Measurements from ENCODE around the gene SLC25A1. TPM values are rescaled to one million over a fixed set of nuclear protein-coding genes. Genes with fewer than 3 reads are reported as not detected.

SLC25A1 gene
- total and polyA plus RNA-seq, 2 experiments from 2014 or later, result 141 to 242 TPM

DNA sequence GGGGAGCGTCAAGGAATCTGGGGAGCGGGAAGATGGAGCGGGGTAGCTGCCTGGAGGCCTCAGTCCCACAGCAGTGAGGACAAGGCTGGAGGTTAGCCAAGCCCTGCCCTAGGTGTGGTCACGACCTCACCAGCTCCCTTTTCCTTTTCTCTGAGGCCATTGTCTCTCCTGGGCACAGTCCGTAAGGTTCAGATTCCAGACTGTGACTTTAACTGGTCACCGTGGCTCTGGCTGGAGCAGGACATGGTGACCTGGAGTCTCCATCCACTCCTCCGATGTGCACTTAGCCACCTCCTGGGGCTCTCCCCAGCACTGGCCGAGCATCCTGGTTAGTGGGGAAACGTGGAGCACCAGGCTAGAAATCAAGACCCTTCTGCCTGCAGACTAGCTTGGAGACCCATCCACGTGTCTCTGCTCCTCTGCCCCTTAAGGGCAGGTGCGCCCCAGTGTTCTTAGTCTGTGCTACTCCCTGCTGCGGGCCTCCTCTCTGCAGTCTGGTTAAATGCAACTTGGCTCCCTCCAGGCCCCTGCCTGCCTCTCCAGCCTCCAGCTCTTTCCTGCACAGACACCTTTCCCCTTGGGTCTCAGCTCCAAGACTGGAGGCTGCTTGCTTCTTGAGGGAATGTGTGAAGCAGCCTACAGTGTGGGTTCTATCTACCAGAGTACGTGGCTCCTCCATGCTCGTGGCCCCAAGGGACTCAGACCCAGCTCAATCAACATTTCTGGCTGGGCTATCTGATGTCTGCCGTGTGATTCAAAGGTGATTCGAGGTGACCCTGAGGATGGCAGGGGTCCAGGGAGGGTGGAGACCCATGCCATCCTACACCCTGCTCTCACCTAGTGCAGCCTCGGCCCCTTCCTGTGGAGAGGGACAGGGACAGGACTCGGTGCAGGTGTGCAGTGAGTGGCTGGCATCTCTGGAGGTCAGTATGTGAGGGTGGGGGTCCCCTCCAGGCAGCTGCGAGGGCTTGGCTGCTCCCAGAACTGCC, 5.2 kb downstream of the SLC25A1 start:
- Mint-ChIP-seq H3K27me3 (ENCODE audit: insufficient read depth, low read depth, poor library complexity) (peaks cover 62% of the 10 kb centered on the region), H3K27ac (peak overlapping the region; percentile 91; the same call in 1 of the 2 replicates), H3K4me1 (peaks cover 51% of the 10 kb centered on the region), H3K36me3 (ENCODE audit: low read depth) (peaks cover 16% of the 10 kb centered on the region; the same call in 2 of the 3 replicates), H3K4me3 (peak overlapping the region; percentile 94), H3K9me3 (no peaks in the 10 kb centered on the region; the same call in 2 of the 3 replicates)
- Histone ChIP-seq H3K27ac (ENCODE audit: low read depth) (peak overlapping the region; percentile 88), H3K9me2 (ENCODE audit: insufficient read depth) (no peaks in the 10 kb centered on the region), H4K20me1 (replicated peaks; ENCODE audit: insufficient read depth) (peaks cover 7% of the 10 kb centered on the region), H3K36me3 (ENCODE audit: insufficient read depth) (no peaks in the 10 kb centered on the region), H3K4me1 (ENCODE audit: insufficient read depth) (peaks cover 40% of the 10 kb centered on the region), H3F3A (replicated peaks; ENCODE audit: low read depth) (peaks cover 31% of the 10 kb centered on the region), H2AFZ (no peak overlapping the region), H3K4me3 (peak overlapping the region; percentile 98; the same call in 1 of the 2 replicates), H3K4me2 (peak overlapping the region; percentile 100), H3K79me2 (replicated peaks; ENCODE audit: insufficient read depth) (peaks cover 32% of the 10 kb centered on the region), H3K27me3 (ENCODE audit: insufficient read depth) (peaks cover 29% of the 10 kb centered on the region)
- DNase-seq (ENCODE audit: low spot score), result no peak
- TF ChIP-seq ZNF114 (CRISPR knock-in tag; IDR thresholded peaks at IDR 0.05) (no peak), NANOG (IDR thresholded peaks at IDR 0.05; ENCODE audit: borderline replicate concordance) (no peak), EZH2 (IDR thresholded peaks at IDR 0.05; ENCODE audit: low read depth, unreplicated experiment) (no peak), STAT1 (IDR thresholded peaks at IDR 0.05; ENCODE audit: unreplicated experiment) (no peak)
- no peak for ATAC-seq

DNA sequence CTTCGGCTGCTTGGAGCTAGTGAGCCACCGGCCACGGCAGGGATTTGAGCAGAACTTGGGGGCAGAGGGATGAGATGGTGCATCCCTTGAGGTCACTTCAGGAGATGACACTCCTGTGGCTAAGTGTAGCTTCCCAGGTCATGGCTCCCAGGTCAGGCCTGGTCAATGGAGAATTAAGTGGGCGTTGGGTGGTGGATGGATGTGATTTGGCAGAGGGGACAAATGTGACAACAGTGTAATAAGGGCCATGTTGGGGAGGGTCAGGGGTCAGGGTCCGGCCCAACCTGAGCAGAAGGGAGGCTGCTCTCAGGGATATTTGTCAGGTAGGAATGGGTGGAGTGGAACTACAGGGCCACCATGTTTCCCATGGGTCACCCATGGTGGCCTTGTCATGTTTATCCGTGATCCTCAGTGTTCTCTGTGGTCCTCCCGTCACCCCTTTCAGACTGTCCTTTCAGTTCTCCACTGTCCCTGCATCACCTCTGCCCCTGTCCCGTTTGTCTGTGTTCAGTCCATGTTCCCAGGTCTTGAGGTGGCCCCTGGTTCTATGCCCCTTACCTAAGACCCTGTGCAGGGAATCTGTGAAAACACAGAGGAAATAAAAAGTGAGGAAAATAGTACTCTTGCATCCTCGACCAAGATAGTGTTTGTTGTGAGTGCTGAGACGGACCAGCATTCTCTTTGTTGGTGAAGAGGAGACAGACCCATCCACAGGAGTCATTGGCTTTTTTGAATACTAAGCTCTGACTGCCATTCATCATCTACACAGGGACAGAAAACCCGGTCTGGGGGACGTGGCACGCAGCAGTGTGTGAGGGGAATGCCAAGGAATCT, 6.1 kb downstream of the SLC25A1 start:
- Histone ChIP-seq H3K4me2 (peak overlapping the region; percentile 100), H3K27ac (ENCODE audit: low read depth) (peak overlapping the region; percentile 74; the same call in 1 of the 2 replicates), H3K4me3 (peak overlapping the region; percentile 98), H3K36me3 (ENCODE audit: insufficient read depth) (no peaks in the 10 kb centered on the region), H3K4me1 (ENCODE audit: insufficient read depth) (peaks cover 39% of the 10 kb centered on the region), H3K79me2 (replicated peaks; ENCODE audit: insufficient read depth) (peaks cover 28% of the 10 kb centered on the region), H3F3A (replicated peaks; ENCODE audit: low read depth) (peaks cover 31% of the 10 kb centered on the region), H3K27me3 (ENCODE audit: insufficient read depth) (peaks cover 38% of the 10 kb centered on the region), H3K9me2 (ENCODE audit: insufficient read depth) (no peaks in the 10 kb centered on the region), H4K20me1 (replicated peaks; ENCODE audit: insufficient read depth) (peaks cover 7% of the 10 kb centered on the region), H2AFZ (no peak overlapping the region)
- Mint-ChIP-seq H3K36me3 (ENCODE audit: low read depth) (peaks cover 16% of the 10 kb centered on the region; the same call in 2 of the 3 replicates), H3K27me3 (ENCODE audit: insufficient read depth, low read depth, poor library complexity) (peaks cover 71% of the 10 kb centered on the region), H3K9me3 (no peaks in the 10 kb centered on the region; the same call in 1 of the 3 replicates), H3K4me1 (peaks cover 51% of the 10 kb centered on the region), H3K27ac (peak overlapping the region; percentile 91), H3K4me3 (peak overlapping the region; percentile 94)
- no peak for ATAC-seq
- no peak for DNase-seq (ENCODE audit: low spot score)
- TF ChIP-seq, protein P1, sequence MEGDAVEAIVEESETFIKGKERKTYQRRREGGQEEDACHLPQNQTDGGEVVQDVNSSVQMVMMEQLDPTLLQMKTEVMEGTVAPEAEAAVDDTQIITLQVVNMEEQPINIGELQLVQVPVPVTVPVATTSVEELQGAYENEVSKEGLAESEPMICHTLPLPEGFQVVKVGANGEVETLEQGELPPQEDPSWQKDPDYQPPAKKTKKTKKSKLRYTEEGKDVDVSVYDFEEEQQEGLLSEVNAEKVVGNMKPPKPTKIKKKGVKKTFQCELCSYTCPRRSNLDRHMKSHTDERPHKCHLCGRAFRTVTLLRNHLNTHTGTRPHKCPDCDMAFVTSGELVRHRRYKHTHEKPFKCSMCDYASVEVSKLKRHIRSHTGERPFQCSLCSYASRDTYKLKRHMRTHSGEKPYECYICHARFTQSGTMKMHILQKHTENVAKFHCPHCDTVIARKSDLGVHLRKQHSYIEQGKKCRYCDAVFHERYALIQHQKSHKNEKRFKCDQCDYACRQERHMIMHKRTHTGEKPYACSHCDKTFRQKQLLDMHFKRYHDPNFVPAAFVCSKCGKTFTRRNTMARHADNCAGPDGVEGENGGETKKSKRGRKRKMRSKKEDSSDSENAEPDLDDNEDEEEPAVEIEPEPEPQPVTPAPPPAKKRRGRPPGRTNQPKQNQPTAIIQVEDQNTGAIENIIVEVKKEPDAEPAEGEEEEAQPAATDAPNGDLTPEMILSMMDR (conservative IDR thresholded peaks at IDR 0.05; ENCODE audit: low read depth in 2 of 2), result no peak
- no peak for TF ChIP-seq JUNB (IDR thresholded peaks at IDR 0.05; ENCODE audit: unreplicated experiment)
- no peak for TF ChIP-seq ZNF114 (CRISPR knock-in tag; IDR thresholded peaks at IDR 0.05)
- no peak for TF ChIP-seq EZH2phosphoT487 (IDR thresholded peaks at IDR 0.05; ENCODE audit: unreplicated experiment)
- TF ChIP-seq STAT1 (IDR thresholded peaks at IDR 0.05; ENCODE audit: unreplicated experiment), result no peak
- TF ChIP-seq EZH2 (IDR thresholded peaks at IDR 0.05; ENCODE audit: low read depth, unreplicated experiment), result no peak
- TF ChIP-seq POLR2AphosphoS5 (IDR thresholded peaks at IDR 0.05; ENCODE audit: low read depth), result no peak
- TF ChIP-seq ZNF331 (CRISPR knock-in tag; IDR thresholded peaks at IDR 0.05; ENCODE audit: low read depth), result no peak
- TF ChIP-seq, protein P2, sequence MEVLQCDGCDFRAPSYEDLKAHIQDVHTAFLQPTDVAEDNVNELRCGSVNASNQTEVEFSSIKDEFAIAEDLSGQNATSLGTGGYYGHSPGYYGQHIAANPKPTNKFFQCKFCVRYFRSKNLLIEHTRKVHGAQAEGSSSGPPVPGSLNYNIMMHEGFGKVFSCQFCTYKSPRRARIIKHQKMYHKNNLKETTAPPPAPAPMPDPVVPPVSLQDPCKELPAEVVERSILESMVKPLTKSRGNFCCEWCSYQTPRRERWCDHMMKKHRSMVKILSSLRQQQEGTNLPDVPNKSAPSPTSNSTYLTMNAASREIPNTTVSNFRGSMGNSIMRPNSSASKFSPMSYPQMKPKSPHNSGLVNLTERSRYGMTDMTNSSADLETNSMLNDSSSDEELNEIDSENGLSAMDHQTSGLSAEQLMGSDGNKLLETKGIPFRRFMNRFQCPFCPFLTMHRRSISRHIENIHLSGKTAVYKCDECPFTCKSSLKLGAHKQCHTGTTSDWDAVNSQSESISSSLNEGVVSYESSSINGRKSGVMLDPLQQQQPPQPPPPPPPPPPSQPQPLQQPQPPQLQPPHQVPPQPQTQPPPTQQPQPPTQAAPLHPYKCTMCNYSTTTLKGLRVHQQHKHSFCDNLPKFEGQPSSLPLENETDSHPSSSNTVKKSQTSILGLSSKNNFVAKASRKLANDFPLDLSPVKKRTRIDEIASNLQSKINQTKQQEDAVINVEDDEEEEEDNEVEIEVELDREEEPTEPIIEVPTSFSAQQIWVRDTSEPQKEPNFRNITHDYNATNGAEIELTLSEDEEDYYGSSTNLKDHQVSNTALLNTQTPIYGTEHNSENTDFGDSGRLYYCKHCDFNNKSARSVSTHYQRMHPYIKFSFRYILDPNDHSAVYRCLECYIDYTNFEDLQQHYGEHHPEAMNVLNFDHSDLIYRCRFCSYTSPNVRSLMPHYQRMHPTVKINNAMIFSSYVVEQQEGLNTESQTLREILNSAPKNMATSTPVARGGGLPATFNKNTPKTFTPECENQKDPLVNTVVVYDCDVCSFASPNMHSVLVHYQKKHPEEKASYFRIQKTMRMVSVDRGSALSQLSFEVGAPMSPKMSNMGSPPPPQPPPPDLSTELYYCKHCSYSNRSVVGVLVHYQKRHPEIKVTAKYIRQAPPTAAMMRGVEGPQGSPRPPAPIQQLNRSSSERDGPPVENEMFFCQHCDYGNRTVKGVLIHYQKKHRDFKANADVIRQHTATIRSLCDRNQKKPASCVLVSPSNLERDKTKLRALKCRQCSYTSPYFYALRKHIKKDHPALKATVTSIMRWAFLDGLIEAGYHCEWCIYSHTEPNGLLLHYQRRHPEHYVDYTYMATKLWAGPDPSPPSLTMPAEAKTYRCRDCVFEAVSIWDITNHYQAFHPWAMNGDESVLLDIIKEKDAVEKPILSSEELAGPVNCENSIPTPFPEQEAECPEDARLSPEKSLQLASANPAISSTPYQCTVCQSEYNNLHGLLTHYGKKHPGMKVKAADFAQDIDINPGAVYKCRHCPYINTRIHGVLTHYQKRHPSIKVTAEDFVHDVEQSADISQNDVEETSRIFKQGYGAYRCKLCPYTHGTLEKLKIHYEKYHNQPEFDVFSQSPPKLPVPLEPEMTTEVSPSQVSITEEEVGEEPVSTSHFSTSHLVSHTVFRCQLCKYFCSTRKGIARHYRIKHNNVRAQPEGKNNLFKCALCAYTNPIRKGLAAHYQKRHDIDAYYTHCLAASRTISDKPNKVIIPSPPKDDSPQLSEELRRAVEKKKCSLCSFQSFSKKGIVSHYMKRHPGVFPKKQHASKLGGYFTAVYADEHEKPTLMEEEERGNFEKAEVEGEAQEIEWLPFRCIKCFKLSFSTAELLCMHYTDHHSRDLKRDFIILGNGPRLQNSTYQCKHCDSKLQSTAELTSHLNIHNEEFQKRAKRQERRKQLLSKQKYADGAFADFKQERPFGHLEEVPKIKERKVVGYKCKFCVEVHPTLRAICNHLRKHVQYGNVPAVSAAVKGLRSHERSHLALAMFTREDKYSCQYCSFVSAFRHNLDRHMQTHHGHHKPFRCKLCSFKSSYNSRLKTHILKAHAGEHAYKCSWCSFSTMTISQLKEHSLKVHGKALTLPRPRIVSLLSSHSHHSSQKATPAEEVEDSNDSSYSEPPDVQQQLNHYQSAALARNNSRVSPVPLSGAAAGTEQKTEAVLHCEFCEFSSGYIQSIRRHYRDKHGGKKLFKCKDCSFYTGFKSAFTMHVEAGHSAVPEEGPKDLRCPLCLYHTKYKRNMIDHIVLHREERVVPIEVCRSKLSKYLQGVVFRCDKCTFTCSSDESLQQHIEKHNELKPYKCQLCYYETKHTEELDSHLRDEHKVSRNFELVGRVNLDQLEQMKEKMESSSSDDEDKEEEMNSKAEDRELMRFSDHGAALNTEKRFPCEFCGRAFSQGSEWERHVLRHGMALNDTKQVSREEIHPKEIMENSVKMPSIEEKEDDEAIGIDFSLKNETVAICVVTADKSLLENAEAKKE (CRISPR knock-in tag; IDR thresholded peaks at IDR 0.05), result no peak

Measured in GM23338 (cell line).